ENCODE measurements around the gene KLK10.

DNA sequence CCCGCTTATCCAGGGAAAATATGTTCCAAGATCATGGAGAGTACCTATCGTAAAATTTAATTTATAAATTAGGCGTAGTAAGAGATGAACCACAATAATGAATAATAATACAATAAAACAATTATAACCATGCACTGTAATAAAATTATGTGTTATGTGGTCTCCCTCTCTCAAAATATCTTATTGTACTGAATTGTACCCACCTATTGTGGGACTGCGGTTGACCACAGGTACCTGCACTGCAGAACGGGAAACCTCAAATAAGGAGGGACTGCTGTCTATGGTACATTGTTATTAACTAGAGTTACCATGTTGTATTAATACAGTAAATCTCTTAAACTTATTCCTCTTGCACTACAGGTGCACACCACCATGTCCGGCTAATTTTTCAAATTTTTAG is 20.6 kb upstream of the KLK10 start:
- TF ChIP-seq, protein P1, sequence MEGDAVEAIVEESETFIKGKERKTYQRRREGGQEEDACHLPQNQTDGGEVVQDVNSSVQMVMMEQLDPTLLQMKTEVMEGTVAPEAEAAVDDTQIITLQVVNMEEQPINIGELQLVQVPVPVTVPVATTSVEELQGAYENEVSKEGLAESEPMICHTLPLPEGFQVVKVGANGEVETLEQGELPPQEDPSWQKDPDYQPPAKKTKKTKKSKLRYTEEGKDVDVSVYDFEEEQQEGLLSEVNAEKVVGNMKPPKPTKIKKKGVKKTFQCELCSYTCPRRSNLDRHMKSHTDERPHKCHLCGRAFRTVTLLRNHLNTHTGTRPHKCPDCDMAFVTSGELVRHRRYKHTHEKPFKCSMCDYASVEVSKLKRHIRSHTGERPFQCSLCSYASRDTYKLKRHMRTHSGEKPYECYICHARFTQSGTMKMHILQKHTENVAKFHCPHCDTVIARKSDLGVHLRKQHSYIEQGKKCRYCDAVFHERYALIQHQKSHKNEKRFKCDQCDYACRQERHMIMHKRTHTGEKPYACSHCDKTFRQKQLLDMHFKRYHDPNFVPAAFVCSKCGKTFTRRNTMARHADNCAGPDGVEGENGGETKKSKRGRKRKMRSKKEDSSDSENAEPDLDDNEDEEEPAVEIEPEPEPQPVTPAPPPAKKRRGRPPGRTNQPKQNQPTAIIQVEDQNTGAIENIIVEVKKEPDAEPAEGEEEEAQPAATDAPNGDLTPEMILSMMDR (IDR thresholded peaks at IDR 0.05), result no peak
- no peak for TF ChIP-seq ZFX (IDR thresholded peaks at IDR 0.05; ENCODE audit: borderline replicate concordance)

Measured in 22Rv1 (cell line).